ENCODE results near the gene COL9A3.

COL9A3 gene

DNA sequence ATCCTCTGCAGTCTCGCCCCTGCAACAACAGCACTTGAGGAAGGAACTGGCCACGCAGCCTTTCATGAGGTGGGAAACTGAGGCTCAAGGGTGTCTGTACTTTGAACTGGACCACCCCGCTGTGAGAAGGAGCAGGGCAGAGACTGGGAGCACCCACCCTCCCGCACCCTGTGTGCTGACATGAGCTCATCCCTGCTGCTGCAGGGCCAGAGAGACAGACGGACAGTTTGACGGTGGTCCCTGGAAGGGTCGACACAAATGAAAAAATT, 37.5 kb upstream of the COL9A3 start:
- H3K4me3 ChIP-seq (ENCODE audit: low read length), result no peak overlapping the region
- no peak for TF ChIP-seq CTCF (conservative IDR thresholded peaks at IDR 0.05; ENCODE audit: low read length)
- no peak for DNase-seq (ENCODE audit: low read depth)

DNA sequence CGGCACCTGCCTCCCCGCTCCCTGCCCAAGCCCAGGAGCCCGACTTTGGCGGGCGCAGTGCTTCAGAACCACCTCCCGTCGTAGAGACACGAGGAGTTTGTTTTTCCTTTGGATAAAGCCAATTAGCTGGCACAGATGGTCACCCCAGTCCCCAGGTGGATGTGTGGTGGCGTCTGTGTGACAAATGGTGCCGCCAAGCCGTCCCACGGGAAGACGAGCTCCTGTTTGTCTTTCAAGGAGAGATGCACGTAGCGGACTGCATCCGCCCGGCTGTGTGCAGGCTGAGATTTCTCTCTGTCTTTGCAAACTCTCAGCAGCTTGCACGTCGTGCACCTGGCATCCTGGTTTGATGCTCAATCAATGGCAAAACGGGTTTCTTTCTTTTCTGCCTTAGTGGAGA, 36.6 kb upstream of the COL9A3 start:
- no peak for DNase-seq (ENCODE audit: low read depth)
- no peak overlapping the region for H3K4me3 ChIP-seq (ENCODE audit: low read length)
- no peak for TF ChIP-seq CTCF (conservative IDR thresholded peaks at IDR 0.05; ENCODE audit: low read length)

GRCh38 chr20:62780696-62781095, 36.2 kb upstream of the COL9A3 start:
- no peak for DNase-seq (ENCODE audit: low read depth)
- no peak for TF ChIP-seq CTCF (conservative IDR thresholded peaks at IDR 0.05; ENCODE audit: low read length)
- no peak overlapping the region for H3K4me3 ChIP-seq (ENCODE audit: low read length)

GRCh38 chr20:62782149-62782892, 34.5 kb upstream of the COL9A3 start:
- peak; percentile 26 for TF ChIP-seq CTCF (conservative IDR thresholded peaks at IDR 0.05; ENCODE audit: low read length)
- no peak for DNase-seq (ENCODE audit: low read depth)
- no peak overlapping the region for H3K4me3 ChIP-seq (ENCODE audit: low read length)

DNA sequence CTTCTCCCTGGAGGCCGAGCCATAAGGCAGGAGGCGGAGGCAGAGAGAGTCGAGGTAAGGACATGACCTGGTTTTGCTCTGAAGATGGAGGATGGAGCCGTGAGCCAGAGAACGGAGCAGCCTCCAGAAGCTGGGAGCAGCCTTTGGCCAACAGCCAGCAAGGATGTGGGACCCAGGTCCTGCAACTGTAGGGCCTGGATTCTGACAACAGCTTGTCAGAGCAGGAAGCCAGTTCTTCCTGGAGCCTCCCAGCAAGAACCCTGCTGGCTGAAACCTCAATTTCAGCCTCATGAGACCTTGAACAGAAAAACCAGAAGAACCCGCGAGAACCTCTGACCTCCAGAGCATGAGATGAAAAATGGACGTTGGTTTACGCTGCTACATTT, 34.0 kb upstream of the COL9A3 start:
- no peak overlapping the region for H3K4me3 ChIP-seq (ENCODE audit: low read length)
- DNase-seq (ENCODE audit: low read depth), result no peak
- TF ChIP-seq CTCF (conservative IDR thresholded peaks at IDR 0.05; ENCODE audit: low read length), result no peak

DNA sequence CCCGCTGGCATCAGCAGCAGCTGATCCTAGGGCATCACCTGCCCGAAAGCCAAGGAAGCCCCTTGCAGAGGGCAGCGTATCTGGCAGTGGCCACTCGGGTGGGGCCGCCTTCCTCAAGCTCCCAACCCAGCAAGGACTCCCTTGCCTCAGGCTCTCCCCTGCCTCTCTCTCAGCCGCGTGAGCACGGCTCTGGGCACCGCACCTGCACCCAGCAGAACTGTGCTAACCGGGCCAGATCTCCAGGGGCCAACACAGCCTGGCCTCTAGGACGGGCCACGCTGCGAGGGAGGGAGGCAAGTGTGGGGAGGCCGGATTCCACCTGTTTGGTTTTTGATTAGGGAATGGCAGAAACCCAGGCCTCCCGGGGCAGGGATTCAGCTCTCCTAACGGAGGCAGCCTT, 32.4 kb upstream of the COL9A3 start:
- TF ChIP-seq CTCF (conservative IDR thresholded peaks at IDR 0.05; ENCODE audit: low read length), result no peak
- no peak for DNase-seq (ENCODE audit: low read depth)
- no peak overlapping the region for H3K4me3 ChIP-seq (ENCODE audit: low read length)

DNA sequence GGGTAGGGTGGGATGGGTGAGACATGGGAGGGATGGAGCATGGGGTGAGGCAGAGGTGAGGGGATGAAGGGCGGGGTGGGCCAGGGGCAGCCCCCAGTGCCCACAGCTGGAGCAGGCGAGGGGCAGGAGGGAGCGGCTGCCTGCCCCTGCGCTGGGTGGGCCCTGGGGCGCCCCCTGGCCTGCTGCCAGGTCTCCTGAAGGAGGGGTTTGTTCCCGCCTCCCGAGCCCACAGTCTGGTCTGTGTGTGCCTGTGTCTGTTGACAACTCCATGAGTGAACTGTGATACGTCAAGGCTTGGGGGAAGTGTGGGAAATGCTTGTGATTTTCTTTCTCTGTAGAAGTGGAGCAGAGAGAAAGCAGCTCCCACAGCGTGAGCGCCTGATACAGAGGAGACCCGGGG, 31.5 kb upstream of the COL9A3 start:
- no peak for TF ChIP-seq CTCF (conservative IDR thresholded peaks at IDR 0.05; ENCODE audit: low read length)
- H3K4me3 ChIP-seq (ENCODE audit: low read length), result no peak overlapping the region
- no peak for DNase-seq (ENCODE audit: low read depth)

All from AG10803 (cell line).